NCI-H2081 treated with DMSO at 0.1 percent for 48 hours (cell line): ENCODE results near the gene PPAN.

Experiments used
- DNase-seq: peaks from one replicate; lab custom pipeline; 2025; lab: John Stamatoyannopoulos, UW

PPAN gene, protein sequence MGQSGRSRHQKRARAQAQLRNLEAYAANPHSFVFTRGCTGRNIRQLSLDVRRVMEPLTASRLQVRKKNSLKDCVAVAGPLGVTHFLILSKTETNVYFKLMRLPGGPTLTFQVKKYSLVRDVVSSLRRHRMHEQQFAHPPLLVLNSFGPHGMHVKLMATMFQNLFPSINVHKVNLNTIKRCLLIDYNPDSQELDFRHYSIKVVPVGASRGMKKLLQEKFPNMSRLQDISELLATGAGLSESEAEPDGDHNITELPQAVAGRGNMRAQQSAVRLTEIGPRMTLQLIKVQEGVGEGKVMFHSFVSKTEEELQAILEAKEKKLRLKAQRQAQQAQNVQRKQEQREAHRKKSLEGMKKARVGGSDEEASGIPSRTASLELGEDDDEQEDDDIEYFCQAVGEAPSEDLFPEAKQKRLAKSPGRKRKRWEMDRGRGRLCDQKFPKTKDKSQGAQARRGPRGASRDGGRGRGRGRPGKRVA

DNA sequence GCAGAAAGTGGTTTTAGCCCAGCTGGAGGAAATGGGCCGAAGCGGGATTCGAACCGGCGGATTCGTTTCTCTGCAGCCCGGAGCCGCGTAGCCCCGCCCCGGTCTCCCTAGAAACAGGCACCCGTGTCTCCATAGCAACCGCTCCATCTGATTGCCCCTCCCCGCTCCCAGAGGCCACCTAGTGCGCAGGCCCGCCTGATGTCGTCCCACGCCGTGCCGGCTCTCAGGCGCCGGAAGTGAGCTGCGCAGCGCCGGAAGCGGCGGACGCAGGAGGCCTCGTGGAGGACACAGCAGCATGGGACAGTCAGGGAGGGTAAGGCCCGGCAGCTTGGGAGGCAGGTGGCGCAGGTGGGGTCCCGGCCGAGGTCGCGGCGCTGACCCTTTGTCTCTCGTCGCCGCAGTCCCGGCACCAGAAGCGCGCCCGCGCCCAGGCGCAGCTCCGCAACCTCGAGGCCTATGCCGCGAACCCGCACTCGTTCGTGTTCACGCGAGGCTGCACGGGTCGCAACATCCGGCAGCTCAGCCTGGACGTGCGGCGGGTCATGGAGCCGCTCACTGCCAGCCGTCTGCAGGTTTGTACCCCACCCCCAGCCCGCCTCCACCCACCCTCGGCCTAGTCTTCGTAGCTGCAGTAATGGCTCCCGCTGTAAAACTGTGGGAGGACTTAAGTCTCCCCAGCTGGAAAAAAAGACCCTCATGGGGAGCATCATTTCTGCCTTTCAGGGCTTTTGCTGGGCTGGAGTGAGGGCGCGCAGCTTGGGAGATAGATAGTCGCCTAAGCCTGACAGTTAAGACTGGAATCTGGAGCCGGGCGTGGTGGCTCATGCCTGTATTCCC lies at the start of gene PPAN:
Gene PPAN, plus strand, starts transcription at position 263 of the 837 bp plus-strand sequence. Its CDS starts 33 bp downstream, at position 296.
- peak; percentile 93 for DNase-seq

GRCh38 chr19:10061717-10062310 lies 44.3 kb upstream of the PPAN start:
- no peak for DNase-seq

DNA sequence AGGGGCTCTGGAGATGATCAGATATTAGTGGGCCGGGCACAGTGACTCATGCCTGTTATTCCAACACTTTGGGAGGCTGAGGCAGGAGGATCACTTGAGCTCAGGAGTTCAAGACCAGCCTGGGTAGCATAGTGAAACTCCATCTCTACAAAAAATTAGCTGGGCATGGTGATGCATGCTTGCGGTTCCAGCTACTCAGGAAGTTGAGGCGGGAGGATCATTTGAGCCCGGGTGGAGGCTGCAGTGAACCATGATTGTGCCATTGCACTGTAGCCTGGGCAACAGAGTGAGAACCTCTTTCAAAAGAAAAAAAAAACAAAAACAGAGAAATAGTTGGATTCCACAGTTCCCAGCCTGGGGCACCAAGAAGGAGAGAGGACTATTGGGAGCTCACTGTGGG lies 38.0 kb upstream of the PPAN start:
- DNase-seq = no peak

GRCh38 chr19:10069046-10069445 lies 37.1 kb upstream of the PPAN start:
- DNase-seq = no peak

DNA sequence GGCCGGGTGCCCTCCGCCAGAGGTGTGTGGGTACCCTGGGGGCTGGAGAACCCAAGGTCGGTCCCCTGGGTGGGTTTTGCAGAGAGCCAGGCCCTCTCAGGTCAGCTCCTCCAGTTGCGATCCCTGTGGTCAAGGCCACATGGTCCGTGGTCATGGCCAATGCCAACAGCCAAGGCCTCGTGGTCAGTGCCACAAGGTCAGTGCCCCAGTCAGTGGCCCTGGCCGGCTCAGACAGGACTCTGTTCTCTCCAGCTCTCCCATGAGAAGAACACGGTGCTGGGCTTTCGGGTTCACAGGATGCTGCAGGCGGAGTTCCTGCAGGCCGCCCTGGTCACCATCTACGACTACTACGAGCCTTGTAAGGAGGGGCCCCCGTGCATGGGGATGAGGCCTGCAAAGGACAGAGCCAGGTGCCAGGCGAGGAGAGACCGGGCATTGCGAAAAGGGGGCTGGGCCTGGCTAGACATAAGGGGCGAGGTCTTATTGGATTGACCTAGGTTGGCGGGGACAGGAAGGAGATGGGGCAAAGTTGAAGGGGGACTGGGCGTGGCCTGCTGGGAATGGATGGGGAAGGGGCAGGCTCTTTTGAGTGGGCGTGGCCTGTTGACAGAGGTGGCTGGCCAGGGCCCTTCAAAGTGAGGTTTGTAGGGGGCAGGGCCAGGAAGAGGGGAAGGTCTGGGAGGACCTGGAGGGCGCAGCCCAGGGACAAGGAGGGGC lies 35.3 kb upstream of the PPAN start:
- DNase-seq = no peak

DNA sequence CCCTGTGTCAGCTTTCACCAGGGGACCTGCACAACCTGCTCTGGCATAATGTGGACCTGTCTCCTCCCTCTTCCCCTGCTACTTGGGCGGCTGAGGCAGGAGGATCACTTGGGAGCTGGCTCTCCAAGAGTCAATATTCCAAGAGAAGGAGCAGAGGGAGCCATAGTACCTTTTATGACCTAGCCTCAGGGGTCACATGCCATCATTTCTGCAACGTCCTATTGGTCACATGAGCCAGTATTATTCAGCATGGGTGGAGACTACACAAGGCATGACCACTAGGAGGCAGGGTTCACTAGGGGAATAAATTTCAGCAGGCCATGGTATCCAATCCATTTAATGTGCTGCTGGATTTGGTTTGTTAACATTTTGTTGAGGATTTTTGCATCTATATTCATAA lies 32.0 kb upstream of the PPAN start:
- DNase-seq = no peak

GRCh38 chr19:10076535-10076934 lies 29.6 kb upstream of the PPAN start:
- DNase-seq = no peak

DNA sequence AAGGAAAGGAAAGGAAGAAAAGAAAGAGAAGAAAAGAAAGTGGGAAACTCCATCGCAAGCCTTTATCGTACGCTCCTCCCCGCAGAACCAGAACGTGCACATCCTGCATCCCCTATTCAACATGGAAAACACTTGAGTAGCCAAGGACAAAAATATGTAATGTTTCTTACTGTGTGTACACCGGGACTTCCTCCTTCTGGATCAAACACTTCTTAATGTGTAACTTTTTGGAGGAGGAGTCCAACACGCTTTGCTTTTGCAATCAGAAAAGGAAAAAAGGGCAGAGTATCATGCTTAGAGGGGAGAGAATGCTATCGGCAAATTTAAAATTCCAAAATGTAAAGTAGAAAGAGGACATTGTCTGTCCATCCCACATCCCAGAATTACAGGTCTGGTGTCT lies 27.8 kb upstream of the PPAN start:
- DNase-seq = no peak

- DNase-seq = no peak
Measured at GRCh38 chr19:10079031-10079453, 27.1 kb upstream of the PPAN start.

DNA sequence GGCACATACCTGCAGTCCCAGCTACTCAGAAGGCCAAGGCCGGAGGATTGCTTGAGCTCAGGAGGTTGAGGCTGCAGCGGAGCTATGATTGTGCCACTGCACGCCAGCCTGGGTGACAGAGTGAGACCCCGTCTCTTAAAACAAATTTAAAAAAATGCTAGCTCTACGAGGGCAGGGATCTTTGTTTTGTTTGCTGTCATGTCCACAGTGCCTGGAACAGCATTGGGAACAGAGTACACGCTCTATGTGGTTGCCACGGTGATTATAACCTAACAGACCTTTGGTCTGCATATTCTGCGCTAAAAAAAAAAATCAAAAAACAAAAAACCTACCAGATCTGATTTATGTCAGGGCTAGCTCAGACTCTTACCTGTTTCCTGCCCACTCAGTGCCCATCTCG lies 22.3 kb upstream of the PPAN start:
- DNase-seq = no peak

DNA sequence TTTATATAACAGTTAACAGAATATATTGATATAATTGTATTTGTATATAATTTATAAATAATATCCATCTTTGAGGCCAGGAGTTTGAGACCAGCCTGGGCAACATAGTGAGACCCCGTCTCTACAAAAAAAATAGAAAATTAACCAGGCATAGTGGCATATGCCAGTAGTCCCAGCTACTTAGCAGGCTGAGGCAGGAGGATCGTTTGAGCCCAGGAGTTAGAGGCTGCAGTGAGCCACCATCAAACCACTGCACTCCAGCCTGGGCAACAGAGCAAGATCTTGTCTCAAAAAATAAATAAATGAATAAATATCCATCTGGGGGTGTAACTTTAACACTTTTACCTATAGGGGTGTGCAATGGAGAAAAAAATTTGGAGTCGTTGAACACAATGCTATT lies 21.4 kb upstream of the PPAN start:
- no peak for DNase-seq

GRCh38 chr19:10085641-10086590 lies 20.2 kb upstream of the PPAN start, which contains the start of gene SHFL:
TSS of gene SHFL (plus strand) at chr19:10086317. CDS start at chr19:10086428, 111 bp downstream.
- DNase-seq = no peak

- DNase-seq = no peak
Measured at GRCh38 chr19:10086591-10087192, 19.5 kb upstream of the PPAN start.

DNA sequence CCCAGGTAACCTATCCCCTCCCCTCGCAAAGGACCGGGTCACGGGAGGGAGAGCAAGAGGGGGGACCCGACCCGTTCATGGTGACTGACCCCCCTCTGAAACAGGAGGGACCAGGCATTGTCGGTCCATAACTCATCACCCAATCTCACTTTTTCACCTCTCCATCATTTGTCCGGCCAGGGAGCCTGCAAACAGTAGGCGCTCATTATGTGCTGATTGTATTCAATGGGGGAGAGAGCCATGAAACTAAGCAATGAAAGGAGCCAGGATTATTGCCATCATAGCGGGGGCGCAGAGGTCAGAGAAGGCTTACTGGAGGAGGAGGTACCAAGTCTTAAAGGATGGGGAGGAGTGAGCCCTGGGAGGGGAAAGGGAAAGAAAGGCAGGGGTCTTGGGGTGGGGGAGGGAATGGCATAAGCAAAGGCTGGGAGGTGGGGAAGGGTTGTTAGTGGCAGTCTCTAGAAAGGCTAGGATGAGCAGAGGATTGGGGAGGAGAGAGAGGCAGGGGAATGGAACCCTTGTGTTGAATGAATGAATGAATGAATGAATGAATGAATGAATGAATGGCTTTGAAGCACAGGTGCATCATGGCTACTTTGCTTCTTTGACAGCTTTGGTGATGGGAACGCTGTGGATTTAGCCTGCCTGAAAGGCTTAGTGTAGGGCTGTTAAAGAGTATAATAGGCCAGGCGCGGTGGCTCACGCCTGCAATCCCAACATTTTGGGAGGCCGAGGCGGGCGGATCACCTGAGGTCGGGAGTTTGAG lies 18.7 kb upstream of the PPAN start:
- DNase-seq = no peak

- DNase-seq = no peak
Measured at GRCh38 chr19:10088949-10089554, 17.1 kb upstream of the PPAN start.

- DNase-seq = no peak
Measured at GRCh38 chr19:10089801-10090375, 16.3 kb upstream of the PPAN start.

DNA sequence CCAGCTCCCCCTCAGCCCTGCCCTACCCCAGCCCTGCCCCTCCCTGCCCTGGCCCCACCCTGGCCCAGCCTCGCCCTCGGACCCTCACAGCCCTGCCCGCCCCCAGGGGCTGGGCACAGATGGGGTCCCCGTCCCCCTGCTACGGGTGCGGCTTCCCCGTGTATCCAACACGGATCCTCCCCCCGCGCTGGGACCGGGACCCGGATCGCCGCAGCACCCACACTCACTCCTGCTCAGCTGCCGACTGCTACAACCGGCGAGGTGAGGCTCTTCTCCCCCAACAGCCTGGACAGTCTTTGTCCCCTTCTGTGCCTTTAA lies 14.8 kb upstream of the PPAN start:
- no peak for DNase-seq

GRCh38 chr19:10091895-10092641 lies 14.1 kb upstream of the PPAN start:
- DNase-seq = no peak
